ENCODE results near the gene HBS1L.

Gene HBS1L

GRCh38 chr6:135021310-135022049, 33.1 kb downstream of the HBS1L start:
- H4K91ac ChIP-seq (ENCODE audit: low read depth, low read length, poor library complexity): no peak overlapping the region
- H3K79me1 ChIP-seq (ENCODE audit: low read depth, low read length): no peaks in the 10 kb centered on the region
- no peak overlapping the region for H2AK5ac ChIP-seq (ENCODE audit: low read depth, low read length)
- WGBS, 2 donors (ENCODE audit: extremely low coverage in 2 of 2, insufficient read length in 2 of 2, insufficient replicate concordance in 1 of 2): no CpG with 5 or more reads among the region's 4 CpGs
- peaks cover 0 to 4% of the 10 kb centered on the region in 2 donors for H3K36me3 ChIP-seq (replicated peaks in 1 of 2; ENCODE audit: control insufficient read depth in 2 of 2, insufficient read depth in 2 of 2, low read length in 2 of 2)
- DNase-seq (ENCODE audit: low spot score): no peak
- no peak overlapping the region for H2BK5ac ChIP-seq (ENCODE audit: low read length)
- H3K4ac ChIP-seq (ENCODE audit: low read length): no peak overlapping the region
- H4K8ac ChIP-seq (ENCODE audit: low read depth, low read length): no peak overlapping the region
- H3K9ac ChIP-seq (ENCODE audit: low read depth, low read length, poor library complexity): no peak overlapping the region
- no peaks in the 10 kb centered on the region for H3K9me3 ChIP-seq (replicated peaks in 1 of 2; ENCODE audit: control insufficient read depth in 2 of 2, insufficient read depth in 1 of 2, low read depth in 1 of 2, low read length in 2 of 2)
- H2BK120ac ChIP-seq (ENCODE audit: low read depth, low read length): no peak overlapping the region
- H3K14ac ChIP-seq (ENCODE audit: low read length): no peak overlapping the region
- H3K18ac ChIP-seq (ENCODE audit: low read length): no peak overlapping the region
- H3K23ac ChIP-seq (ENCODE audit: low read depth, low read length, poor library complexity): no peak overlapping the region
- no peak overlapping the region for H3K27ac ChIP-seq (replicated peaks; ENCODE audit: low read length)
- no peak overlapping the region for H2BK12ac ChIP-seq (ENCODE audit: low read length)
- H3K4me3 ChIP-seq (ENCODE audit: low read length in 2 of 2): no peak overlapping the region
- H3K4me2 ChIP-seq (ENCODE audit: insufficient read depth, low read length, poor library complexity, severe bottlenecking): no peak overlapping the region
- H2AFZ ChIP-seq (ENCODE audit: low read length): no peak overlapping the region
- H3K4me1 ChIP-seq (ENCODE audit: control insufficient read depth in 2 of 2, insufficient read depth in 1 of 2, low read depth in 1 of 2, low read length in 2 of 2): peaks cover 0 to 5% of the 10 kb centered on the region in 2 donors
- H3K27me3 ChIP-seq (ENCODE audit: control insufficient read depth in 3 of 3, insufficient read depth in 3 of 3, low read depth in 1 of 3, low read length in 3 of 3): no peaks in the 10 kb centered on the region
- H2BK15ac ChIP-seq (ENCODE audit: low read length): no peak overlapping the region

DNA sequence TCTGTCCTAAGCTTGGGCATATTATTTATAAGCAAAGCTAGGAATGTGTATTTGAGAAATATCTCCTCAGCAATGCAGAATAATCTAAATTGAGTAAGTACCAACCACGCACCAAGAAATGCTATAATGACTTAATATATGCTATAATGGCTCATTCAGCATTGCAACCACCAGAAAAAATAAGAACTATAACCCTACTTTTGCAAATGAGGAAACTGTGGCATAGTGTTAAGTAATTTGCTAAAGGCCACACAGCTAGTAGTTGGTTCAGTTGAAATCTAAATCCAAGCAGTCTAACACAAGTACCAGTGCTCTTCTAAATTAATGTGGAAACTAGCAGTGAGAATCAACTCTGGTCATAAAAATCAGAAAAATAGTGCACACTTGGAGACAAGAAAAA, 35.7 kb downstream of the HBS1L start:
- Histone ChIP-seq H3K4me2 (ENCODE audit: insufficient read depth, low read length, poor library complexity, severe bottlenecking) (no peak overlapping the region), H3K27me3 (ENCODE audit: control insufficient read depth in 3 of 3, insufficient read depth in 3 of 3, low read depth in 1 of 3, low read length in 3 of 3) (no peaks in the 10 kb centered on the region), H4K91ac (ENCODE audit: low read depth, low read length, poor library complexity) (no peak overlapping the region), H3K36me3 (replicated peaks in 1 of 2; ENCODE audit: control insufficient read depth in 2 of 2, insufficient read depth in 2 of 2, low read length in 2 of 2) (peaks cover 0 to 7% of the 10 kb centered on the region in 2 donors), H2AK5ac (ENCODE audit: low read depth, low read length) (no peak overlapping the region), H2AFZ (ENCODE audit: low read length) (no peak overlapping the region), H3K4ac (ENCODE audit: low read length) (no peak overlapping the region), H3K4me3 (ENCODE audit: low read length in 2 of 2) (no peak overlapping the region), H3K79me1 (ENCODE audit: low read depth, low read length) (no peaks in the 10 kb centered on the region), H3K14ac (ENCODE audit: low read length) (no peak overlapping the region), H3K18ac (ENCODE audit: low read length) (no peak overlapping the region), H2BK12ac (ENCODE audit: low read length) (no peak overlapping the region), H3K4me1 (ENCODE audit: control insufficient read depth in 2 of 2, insufficient read depth in 1 of 2, low read depth in 1 of 2, low read length in 2 of 2) (no peaks in the 10 kb centered on the region), H2BK5ac (ENCODE audit: low read length) (no peak overlapping the region), H2BK120ac (ENCODE audit: low read depth, low read length) (no peak overlapping the region), H3K9ac (ENCODE audit: low read depth, low read length, poor library complexity) (no peak overlapping the region), H4K8ac (ENCODE audit: low read depth, low read length) (no peak overlapping the region), H2BK15ac (ENCODE audit: low read length) (no peak overlapping the region), H3K27ac (replicated peaks; ENCODE audit: low read length) (no peak overlapping the region), H3K23ac (ENCODE audit: low read depth, low read length, poor library complexity) (no peak overlapping the region), H3K9me3 (replicated peaks in 1 of 2; ENCODE audit: control insufficient read depth in 2 of 2, insufficient read depth in 1 of 2, low read depth in 1 of 2, low read length in 2 of 2) (no peaks in the 10 kb centered on the region)
- no CpG with 5 or more reads among the region's 1 CpG for WGBS, 2 donors (ENCODE audit: extremely low coverage in 2 of 2, insufficient read length in 2 of 2, insufficient replicate concordance in 1 of 2)
- no peak for DNase-seq (ENCODE audit: low spot score)

- Histone ChIP-seq H2BK12ac (ENCODE audit: low read length) (no peak overlapping the region), H3K4me3 (ENCODE audit: low read length in 2 of 2) (no peak overlapping the region), H2AFZ (ENCODE audit: low read length) (no peak overlapping the region), H3K4me2 (ENCODE audit: insufficient read depth, low read length, poor library complexity, severe bottlenecking) (no peak overlapping the region), H2BK15ac (ENCODE audit: low read length) (no peak overlapping the region), H3K14ac (ENCODE audit: low read length) (no peak overlapping the region), H3K36me3 (replicated peaks in 1 of 2; ENCODE audit: control insufficient read depth in 2 of 2, insufficient read depth in 2 of 2, low read length in 2 of 2) (peaks cover 0 to 7% of the 10 kb centered on the region in 2 donors), H3K4me1 (ENCODE audit: control insufficient read depth in 2 of 2, insufficient read depth in 1 of 2, low read depth in 1 of 2, low read length in 2 of 2) (no peaks in the 10 kb centered on the region), H2AK5ac (ENCODE audit: low read depth, low read length) (no peak overlapping the region), H3K9me3 (replicated peaks in 1 of 2; ENCODE audit: control insufficient read depth in 2 of 2, insufficient read depth in 1 of 2, low read depth in 1 of 2, low read length in 2 of 2) (no peaks in the 10 kb centered on the region), H2BK5ac (ENCODE audit: low read length) (no peak overlapping the region), H3K4ac (ENCODE audit: low read length) (no peak overlapping the region), H3K9ac (ENCODE audit: low read depth, low read length, poor library complexity) (no peak overlapping the region), H2BK120ac (ENCODE audit: low read depth, low read length) (no peak overlapping the region), H3K23ac (ENCODE audit: low read depth, low read length, poor library complexity) (no peak overlapping the region), H4K8ac (ENCODE audit: low read depth, low read length) (no peak overlapping the region), H3K79me1 (ENCODE audit: low read depth, low read length) (no peaks in the 10 kb centered on the region), H3K27me3 (ENCODE audit: control insufficient read depth in 3 of 3, insufficient read depth in 3 of 3, low read depth in 1 of 3, low read length in 3 of 3) (no peaks in the 10 kb centered on the region), H4K91ac (ENCODE audit: low read depth, low read length, poor library complexity) (no peak overlapping the region), H3K18ac (ENCODE audit: low read length) (no peak overlapping the region), H3K27ac (replicated peaks; ENCODE audit: low read length) (no peak overlapping the region)
- DNase-seq (ENCODE audit: low spot score): no peak
- no CpG with 5 or more reads among the region's 2 CpGs for WGBS, 2 donors (ENCODE audit: extremely low coverage in 2 of 2, insufficient read length in 2 of 2, insufficient replicate concordance in 1 of 2)
Observed at GRCh38 chr6:135018052-135018451, 36.6 kb downstream of the HBS1L start.

- Histone ChIP-seq H3K9me3 (replicated peaks in 1 of 2; ENCODE audit: control insufficient read depth in 2 of 2, insufficient read depth in 1 of 2, low read depth in 1 of 2, low read length in 2 of 2) (no peaks in the 10 kb centered on the region), H4K8ac (ENCODE audit: low read depth, low read length) (no peak overlapping the region), H3K4me2 (ENCODE audit: insufficient read depth, low read length, poor library complexity, severe bottlenecking) (no peak overlapping the region), H3K9ac (ENCODE audit: low read depth, low read length, poor library complexity) (no peak overlapping the region), H4K91ac (ENCODE audit: low read depth, low read length, poor library complexity) (no peak overlapping the region), H2BK5ac (ENCODE audit: low read length) (no peak overlapping the region), H3K4me1 (ENCODE audit: control insufficient read depth in 2 of 2, insufficient read depth in 1 of 2, low read depth in 1 of 2, low read length in 2 of 2) (no peaks in the 10 kb centered on the region), H2AFZ (ENCODE audit: low read length) (no peak overlapping the region), H3K4me3 (ENCODE audit: low read length in 2 of 2) (no peak overlapping the region), H2BK15ac (ENCODE audit: low read length) (no peak overlapping the region), H3K27me3 (ENCODE audit: control insufficient read depth in 3 of 3, insufficient read depth in 3 of 3, low read depth in 1 of 3, low read length in 3 of 3) (no peaks in the 10 kb centered on the region), H3K36me3 (replicated peaks in 1 of 2; ENCODE audit: control insufficient read depth in 2 of 2, insufficient read depth in 2 of 2, low read length in 2 of 2) (peaks cover 0 to 9% of the 10 kb centered on the region in 2 donors), H2BK12ac (ENCODE audit: low read length) (no peak overlapping the region), H3K23ac (ENCODE audit: low read depth, low read length, poor library complexity) (no peak overlapping the region), H2AK5ac (ENCODE audit: low read depth, low read length) (no peak overlapping the region), H3K27ac (replicated peaks; ENCODE audit: low read length) (no peak overlapping the region), H2BK120ac (ENCODE audit: low read depth, low read length) (no peak overlapping the region), H3K18ac (ENCODE audit: low read length) (no peak overlapping the region), H3K4ac (ENCODE audit: low read length) (no peak overlapping the region), H3K79me1 (ENCODE audit: low read depth, low read length) (no peaks in the 10 kb centered on the region), H3K14ac (ENCODE audit: low read length) (no peak overlapping the region)
- DNase-seq (ENCODE audit: low spot score): no peak
- WGBS, 2 donors (ENCODE audit: extremely low coverage in 2 of 2, insufficient read length in 2 of 2, insufficient replicate concordance in 1 of 2): no CpG with 5 or more reads among the region's 4 CpGs
Observed at GRCh38 chr6:135014353-135014832, 40.2 kb downstream of the HBS1L start.
